Adrenal gland (tissue), 5 donors: ENCODE data around the gene BLNK.

ENCODE experiments used
- POLR2A ChIP-seq, 2 donors: fragments of 450-650 bp; IDR thresholded peaks; one replicate each; pipeline ENCODE4 v1.6.1; 2017; ENCODE audit warnings: antibody characterized with exemption in 2 of 2, mild to moderate bottlenecking in 2 of 2, moderate library complexity in 1 of 2
- TF ChIP-seq, protein P1 (sequence below), 6 experiments: fragments of 450-650 bp in 4 of 6; fragments of 200-600 bp in 2 of 6; sonication (generic) in 1 of 6; IDR thresholded peaks; 1 replicate in 5 of 6; 2 replicates in 1 of 6; pipeline versions ENCODE4 v1.5.1 to v1.8.0; 2016 to 2021; ENCODE audit warnings: antibody characterized with exemption in 6 of 6, mild to moderate bottlenecking in 2 of 6, moderate library complexity in 1 of 6
- donor health status: DM: no; HTN: no; CAD: no.

DNA sequence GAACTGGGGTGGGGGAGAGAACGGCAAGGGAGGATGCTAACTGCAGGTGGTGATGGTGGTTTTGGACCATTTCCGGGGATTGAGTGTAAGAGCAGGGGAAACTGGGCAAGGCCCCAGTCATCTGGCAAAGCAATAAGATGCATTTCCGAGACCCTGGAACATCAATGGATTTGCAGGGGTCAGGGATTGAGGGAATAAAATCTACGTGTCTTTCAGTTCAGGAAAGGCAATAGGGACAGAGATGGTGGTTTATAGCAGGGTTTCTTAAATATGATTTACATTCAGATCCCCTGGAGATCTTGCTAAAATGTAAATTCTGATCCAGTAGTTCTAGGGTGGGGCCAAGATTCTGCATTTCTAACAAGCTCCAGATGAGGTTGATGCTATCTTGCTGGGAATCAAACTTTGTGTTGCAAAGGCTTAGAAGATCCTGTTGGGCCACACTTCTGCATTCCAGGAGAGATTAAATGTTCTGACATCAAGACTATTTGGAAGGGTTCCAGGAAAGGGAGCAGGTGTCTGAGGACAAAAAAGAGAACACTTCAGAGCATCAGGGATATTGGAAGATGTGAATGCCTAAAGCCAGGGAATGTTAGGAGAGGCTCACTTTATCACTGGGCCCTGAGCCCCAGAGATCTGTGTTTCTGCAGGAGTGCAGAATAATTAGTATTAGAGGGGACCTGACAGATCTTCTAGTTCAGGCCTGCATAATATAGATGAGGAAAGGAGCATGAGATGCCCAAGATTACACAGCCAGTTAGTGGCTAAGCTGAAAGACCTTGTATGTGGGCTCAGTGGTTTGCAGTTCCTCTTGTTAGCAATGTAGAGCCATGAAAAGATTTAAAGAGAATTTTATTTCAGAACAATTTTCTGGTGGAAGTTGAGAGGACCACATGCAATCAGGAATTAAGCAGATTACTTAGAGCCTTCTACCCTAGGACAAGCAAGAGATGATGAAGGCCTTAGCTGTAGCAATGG is 32.4 kb downstream of the BLNK start:
- TF ChIP-seq, protein P1, sequence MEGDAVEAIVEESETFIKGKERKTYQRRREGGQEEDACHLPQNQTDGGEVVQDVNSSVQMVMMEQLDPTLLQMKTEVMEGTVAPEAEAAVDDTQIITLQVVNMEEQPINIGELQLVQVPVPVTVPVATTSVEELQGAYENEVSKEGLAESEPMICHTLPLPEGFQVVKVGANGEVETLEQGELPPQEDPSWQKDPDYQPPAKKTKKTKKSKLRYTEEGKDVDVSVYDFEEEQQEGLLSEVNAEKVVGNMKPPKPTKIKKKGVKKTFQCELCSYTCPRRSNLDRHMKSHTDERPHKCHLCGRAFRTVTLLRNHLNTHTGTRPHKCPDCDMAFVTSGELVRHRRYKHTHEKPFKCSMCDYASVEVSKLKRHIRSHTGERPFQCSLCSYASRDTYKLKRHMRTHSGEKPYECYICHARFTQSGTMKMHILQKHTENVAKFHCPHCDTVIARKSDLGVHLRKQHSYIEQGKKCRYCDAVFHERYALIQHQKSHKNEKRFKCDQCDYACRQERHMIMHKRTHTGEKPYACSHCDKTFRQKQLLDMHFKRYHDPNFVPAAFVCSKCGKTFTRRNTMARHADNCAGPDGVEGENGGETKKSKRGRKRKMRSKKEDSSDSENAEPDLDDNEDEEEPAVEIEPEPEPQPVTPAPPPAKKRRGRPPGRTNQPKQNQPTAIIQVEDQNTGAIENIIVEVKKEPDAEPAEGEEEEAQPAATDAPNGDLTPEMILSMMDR (IDR thresholded peaks at IDR 0.05), result no peak
- TF ChIP-seq POLR2A (IDR thresholded peaks at IDR 0.05), result no peak
